NCI-H2227 (cell line): ENCODE data around the gene RBBP8NL.
"Not testable (repeated sequence)": the region's sequence is repeated elsewhere in the genome, so short reads cannot be mapped to it uniquely, and the experiment has no call there.

Experiments used
- DNase-seq: peaks from one replicate; lab custom pipeline; 2025; ENCODE audit not compliant: unreplicated experiment; lab: John Stamatoyannopoulos, UW

The RBBP8NL gene

DNA sequence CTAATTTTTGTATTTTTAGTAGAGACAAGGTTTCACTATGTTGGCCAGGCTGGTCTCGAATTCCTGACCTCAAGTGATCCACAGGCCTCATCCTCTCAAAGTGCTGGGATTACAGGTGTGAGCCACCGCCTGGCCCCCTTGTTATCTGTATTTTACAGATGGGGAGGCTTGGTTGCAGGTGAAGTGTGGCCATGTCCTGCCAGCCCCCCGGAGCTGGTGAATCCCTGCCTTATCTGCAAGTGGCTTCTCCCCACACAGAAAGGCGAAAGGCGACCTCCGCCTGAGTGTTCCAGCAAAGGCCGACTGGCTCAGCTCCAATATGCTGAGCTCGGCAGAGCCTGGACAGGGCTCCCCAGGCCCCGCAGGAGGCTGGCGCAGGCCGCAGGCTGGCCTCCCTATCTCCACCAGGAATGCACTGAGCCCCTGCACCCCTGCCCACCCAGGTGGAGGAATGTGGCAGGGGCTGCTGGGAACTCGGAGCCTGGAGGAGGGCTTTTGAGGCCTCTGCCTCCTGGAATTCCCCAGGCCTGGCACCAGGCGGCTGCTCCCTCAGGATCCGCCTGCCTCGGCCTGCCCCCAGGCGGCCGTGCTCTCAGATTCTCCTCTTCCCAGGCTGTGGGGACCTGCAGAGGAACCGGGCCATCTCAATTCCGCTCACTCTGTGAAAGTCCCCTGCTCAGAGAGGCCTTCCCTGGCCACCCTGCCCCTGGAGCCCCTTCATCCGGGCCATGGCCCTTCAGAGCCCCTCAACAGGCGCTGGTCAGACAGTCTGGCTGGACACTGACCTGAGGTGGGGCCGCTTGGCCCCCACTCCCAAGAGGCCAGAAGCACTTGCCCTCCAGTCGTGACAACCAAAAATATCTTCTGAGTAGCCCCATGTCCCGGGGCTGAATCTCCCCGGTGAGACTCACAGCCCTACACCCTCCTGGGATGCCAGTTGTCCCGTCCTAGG lies 51.0 kb downstream of the RBBP8NL start:
- no peak for DNase-seq

DNA sequence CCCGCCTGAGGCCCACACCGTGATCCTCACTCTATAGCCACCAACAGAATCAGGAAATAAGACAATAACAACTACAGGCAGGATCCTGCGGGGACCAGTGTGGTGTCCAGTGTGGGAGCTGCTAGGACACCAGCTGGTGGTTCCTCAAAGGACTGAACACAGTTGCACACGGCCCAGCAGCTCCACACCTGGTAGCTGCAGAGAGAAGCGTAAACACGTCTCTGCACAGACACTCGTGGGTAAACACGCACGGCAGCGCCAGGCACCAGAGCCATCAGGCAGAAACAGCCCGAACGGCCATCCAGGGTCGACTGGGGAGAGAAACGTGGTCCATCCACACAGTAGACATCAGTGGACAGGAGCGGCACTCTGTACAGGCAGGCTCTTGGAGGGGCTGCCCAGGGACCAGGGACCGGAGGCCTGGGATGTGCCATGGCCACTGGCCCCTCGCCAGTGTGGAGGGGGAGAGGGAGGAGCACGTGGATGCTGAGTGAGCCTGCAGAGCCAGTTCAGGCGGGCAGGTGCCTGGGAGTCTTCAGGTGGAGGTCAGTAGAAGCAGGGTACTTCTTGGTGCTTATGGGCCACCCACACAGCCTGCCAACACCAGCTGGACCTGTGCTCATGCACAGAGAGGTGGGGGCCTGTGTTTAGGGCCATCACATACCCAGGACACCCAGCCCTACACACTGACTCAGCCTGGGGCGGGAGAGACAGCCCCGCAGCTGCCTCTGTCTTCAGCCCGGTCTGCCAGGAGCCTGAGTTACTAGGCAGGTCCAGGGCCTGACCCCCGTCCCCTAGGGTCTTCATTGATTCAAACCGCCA lies 52.8 kb downstream of the RBBP8NL start:
- no peak for DNase-seq

DNA sequence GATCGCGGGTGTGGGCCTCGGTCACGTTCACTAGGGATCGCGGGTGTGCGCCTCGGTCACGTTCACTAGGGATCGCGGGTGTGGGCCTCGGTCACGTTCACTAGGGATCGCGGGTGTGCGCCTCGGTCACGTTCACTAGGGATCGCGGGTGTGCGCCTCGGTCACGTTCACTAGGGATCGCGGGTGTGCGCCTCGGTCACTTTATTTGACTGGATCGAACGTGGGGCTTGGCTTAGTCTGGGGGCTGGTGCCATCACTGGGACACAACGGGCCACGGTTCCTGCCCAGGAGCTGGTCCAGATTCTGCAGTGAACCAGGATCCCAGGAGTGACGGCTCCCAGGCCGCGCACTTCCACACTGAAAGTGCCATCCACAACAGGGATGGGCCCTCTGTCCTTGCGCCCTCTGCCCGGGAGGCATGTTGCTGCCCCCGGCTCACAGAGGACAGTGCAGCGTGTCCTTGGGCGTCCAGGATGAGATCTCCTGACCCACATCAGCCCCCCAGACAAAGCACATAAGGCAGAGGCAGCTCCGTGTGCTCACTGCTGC lies 53.6 kb downstream of the RBBP8NL start:
- DNase-seq, result not testable (repeated sequence)

DNA sequence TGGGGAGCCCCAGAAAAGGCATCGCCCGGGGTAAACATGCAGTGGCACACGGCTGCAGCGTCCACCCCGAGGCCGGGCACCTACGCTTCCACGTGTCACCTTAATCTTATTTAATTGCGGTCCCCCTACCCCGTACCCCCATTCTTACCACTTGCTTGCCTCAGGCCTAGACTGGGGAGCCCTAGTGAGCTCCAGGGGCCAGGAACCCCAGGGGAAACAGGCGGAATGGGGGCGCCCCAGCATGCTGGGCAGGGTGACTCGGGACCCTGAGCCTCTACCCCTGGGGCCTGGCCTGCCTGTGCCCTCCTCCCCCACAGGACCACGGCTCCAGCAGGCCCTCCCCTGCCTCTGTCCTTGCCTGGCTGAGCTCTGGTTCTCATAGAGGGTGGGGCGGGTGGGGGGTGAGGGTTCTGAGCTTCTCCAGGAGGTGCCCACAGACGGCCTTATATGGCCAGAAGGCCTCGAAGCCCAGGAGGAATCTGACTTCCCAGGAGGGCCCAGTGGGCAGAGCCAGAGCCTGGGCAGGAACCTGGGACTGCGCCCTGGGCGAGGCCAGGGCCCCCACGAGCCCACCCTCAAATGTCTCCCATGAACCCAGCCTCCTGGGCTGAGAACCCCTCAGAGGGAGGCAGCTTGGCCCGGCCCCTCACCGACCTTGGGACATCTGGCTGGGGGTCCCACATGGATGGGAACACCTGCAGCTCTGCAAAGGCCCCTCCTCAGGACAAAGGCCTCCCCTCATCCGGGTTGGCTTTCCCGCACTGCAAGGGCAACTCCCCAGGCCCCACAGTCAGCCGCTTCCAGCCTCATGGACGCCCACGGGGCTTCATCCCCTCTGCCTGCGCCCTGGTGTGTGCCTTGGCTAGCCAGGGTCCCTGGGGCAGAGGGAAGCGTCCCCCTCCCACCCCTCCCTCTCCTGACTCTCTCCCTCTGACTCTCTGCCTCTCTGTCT lies 55.0 kb downstream of the RBBP8NL start:
- DNase-seq, result no peak

DNA sequence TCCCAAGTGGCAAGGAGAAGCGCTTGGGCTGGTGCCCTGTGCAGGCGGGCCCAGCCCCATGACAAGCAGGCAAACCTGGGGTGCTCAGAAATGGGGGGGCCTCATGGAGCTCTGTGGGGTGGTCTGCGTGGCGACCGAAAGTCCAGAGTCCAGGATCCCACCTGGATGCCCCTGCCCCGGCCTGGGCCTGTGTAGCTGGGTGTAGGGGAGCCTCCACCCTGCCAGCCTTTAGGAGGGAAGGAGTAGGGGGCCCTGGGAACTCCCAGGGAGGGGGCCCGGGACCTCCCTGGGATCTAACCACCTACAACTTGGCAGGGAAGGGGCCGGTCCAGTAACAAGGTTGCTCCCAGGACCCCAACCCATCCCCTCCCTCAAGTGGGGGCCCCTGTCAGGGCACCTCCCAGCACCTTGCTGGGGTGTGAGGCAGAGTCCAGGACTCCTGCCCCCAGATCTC lies 55.7 kb downstream of the RBBP8NL start:
- DNase-seq, result no peak

DNA sequence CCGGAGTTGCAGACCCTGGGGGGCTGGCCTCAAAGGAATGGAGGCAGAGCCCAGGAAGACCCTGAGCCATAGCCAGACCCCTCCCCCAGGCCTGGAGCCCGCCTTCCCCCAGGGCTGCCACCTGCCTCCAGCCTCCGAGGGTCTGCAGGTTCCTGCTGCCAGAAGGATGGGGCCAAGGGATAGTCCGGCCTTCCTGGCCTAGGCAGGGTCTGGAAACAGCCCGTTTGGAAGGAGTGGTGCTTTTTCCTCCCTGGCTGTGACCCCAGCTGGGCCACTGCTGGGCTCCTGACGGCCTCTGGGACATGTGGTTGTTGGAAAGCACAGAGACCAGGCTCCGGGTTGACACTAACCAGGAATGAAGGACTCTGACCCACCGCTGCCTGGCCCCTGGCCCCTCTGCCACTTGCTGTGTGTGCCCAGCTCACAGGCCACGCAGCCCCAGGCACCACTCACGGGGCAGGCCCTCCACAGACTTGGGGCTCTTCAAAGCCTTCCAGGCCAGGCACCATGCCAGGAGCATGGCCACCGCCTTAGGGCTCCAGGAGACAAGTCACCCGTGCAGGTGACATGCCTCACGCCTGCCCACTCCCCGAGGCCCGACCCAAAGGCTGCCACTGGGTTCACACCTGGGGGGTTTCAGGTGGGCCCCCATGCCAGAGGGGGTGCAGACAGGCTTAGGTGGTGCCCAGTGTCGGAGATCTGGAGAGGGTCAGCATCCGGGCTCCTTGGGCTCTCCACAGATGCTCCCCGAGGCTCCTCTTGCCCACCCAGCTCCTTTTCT lies 56.3 kb downstream of the RBBP8NL start:
- no peak for DNase-seq

DNA sequence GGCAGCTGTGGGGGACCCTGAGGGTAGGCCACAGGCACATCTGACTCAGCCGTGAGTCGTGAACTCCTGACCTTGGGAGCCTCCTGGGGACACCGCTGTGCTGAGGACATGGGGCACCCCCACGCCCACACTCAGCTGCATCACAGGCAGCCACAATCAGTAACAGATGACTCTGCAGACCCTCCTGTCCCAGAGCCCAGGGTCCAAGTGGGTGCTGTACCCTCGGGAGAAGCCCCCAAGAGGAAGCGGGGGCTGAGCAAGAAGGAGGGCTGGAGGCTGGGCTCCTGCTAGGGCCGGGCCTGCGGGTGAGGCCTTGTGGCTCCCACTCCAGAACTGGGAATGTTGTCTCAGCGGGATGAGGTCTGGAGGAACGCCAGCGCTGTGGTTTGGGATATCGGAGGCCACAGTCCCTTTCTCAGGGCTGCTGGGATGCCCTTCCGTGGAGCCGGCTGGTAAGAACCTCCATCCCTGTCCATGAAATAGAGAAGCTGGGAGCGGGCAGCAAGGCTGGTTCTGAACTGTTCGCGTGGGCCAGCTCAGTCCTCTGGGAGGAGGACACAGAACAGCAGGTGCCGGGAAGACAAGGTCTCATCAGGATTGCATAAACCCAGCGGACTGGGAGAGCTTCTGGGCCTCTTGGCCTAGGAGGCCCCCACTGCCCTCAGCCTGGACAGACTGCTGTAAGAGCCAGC lies 57.1 kb downstream of the RBBP8NL start:
- DNase-seq, result no peak

DNA sequence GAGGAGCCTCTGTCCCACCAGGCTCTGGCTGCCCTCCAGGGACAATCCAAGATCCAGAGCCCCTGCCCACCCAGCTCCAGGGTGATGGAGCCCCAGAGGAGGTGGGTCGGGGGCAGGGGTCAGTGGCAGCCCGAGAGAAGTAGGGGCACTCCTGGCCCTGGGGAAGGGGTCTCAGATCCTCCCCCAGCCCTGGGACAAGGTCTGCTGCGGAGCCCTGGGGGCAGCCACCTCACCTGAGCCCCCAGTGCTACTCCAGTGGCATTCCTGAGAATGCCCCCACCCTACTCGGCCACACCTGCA lies 57.6 kb downstream of the RBBP8NL start:
- DNase-seq, result no peak

DNA sequence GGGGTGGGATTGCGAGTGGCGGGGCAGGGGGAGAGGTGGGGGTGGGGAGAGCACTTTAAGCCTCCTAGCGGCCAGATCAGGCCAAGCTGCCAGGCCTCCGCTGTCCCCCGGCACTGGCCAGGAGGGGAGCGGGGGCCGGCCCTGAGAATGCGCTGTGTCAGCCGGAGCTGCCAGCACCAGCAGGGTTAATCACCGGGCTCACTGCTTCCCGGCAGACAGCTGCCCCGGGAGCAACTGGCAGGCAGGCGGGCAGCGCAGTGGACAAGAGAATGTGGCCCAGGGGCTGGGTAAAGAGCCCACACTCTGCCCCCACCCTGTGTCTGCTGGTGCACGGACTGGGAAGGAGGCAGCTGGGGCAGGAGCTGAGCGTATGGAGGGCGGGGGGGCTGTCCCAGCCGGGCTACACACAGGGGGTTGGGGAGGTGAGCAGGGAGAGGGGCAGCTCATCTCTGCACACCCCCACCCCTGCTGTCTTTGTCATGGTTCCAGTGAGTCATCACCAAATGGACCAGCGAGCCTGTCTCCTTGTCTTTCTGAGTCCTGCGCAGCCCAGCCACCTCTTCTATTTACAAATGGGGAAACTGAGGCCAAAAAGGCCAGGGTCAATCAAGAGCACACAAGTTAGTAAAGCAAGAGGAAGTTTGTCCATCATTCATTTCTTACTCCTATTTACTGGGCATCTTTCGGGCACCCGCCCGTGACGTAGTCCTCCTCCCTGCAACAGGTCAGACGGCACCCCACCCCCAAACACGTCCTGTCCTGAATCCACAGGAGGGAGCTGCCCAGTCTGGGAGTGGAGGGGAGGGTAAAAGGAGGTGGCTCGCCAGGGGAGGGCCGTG lies 58.1 kb downstream of the RBBP8NL start:
- DNase-seq, result peak; percentile 69

DNA sequence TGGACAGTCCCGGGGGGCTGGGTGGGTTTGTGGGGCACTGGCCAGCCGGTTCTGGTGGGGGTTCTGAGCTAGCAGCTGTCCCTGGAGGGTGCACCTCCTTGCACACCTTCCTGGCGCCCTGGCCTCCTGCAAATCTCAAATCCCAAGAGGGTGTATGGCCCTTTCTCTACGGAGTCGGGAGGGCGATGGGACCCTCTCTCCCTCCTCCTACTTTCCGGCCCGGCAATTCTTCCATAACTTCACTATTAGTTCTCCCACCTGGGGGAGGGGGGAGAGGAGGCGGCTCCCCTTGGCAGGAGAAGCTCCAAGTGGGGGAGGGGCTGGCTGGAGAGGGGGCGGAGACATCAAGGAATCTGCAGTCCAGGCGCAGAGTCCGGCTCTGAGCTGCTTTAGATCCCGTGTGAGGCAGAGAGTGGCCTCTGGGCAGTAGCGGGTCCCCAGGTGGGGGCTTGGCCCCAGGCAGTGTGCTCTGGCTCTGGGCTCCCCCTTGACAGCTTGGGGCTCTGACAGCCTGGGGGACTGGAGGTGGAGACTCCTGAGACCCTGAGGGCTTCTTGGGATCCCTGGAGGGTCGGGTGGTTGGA lies 58.9 kb downstream of the RBBP8NL start:
- peak; percentile 69 for DNase-seq

DNA sequence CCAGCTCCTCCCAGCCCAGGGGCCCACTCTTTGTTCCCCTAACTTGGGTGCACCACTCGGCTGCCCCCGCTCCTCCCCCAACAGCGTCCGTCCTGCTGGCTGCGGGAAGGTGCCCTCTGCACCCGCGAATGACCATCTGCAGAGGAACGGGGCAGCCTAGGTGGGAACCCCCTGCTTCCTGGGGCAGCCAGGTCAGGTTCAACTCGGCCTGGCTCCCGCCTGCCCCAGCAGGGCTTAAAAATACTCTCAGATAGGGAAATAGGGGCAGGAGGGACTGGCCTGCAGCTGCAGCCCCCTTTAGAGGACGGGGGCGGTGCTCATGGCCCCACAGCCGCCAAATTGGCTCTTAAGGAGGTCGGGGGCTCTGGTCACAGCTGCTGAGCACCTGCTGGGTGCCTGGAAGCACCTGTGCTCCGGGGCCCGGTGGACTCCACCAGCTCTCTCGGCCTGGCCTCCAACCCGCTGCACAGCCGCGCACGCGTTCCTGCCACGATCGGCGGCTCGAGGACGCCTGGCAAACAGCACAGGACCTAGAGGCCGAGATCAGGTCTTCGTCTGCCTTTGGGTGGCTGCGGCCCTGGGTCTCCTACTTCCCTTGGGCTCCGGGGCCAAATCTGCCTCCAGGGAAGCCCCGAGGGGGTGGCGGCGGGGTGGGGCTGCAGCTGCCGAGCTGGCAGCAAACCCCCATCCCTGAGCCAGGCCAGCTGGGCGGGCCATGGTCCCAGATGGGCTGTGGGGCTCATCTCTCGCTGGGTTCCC lies 59.5 kb downstream of the RBBP8NL start:
- DNase-seq, result peak; percentile 62

DNA sequence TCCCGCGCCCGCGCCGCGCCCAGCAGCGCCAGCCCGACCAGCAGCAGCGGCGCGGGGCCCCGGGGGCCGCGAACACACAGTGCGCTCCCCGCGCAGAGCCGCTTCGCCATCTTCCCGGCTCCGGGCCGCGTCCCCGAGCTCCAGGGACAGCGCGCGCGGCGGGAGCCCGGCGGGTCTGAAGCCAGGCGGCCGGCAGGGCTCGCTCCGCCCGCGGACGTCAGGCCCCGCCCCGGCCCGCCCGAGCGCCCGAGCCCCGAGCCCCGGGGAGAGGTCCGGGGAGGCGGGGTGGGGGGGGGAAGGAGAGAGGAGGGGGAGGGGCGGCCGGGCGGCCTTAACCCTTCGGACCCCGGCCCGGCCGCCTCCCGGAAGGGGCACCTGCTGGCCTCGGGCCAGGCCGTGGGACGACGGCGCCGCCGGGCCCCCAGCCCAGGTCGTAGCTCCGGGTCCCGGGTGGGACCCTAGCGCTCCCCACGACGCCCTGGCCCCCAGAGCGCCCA lies 60.2 kb downstream of the RBBP8NL start, which contains the start of gene LAMA5:
TSS of gene LAMA5 (minus strand) at position 177 of the 497 bp plus-strand sequence. CDS start at position 110, 67 bp downstream.
- peak; percentile 78 for DNase-seq

DNA sequence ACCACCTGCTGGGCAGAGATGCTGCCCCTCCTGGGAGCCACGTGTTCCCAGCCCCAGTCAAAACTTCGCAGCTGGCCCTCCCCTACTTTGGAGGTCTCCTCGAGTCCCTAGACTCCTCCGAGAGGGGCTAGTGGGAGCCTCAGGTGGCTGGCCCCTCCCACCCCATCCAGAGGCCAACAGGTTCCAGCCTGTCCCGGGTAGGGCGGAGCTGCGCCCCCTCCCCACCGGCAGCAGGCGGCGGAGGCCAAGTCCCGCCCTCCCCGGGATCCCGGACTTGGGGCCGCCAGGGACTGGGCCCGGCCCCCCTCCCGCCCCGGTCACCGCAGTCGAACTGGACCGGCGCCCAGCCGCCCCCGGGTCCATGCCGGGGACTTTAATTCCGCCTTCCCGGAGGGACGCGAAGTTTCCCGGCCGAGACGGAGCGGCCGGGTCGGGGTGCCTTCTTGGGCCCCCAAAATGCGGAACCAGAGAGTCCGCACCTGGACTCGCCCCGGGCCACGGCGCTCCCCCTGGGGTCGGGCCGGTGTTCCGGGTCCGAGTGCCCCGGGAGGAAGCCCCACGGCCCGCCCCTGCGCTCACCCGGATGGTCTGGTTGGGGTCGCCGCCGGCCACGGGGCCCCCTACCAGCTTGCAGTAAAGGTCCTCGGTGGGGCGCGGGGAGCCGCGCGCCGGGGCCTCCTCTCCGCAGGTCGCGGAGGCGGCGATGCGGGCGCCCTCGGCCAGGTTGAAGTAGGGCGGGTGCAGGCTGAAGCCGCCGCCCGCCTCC lies 60.8 kb downstream of the RBBP8NL start:
- peak; percentile 61 for DNase-seq

DNA sequence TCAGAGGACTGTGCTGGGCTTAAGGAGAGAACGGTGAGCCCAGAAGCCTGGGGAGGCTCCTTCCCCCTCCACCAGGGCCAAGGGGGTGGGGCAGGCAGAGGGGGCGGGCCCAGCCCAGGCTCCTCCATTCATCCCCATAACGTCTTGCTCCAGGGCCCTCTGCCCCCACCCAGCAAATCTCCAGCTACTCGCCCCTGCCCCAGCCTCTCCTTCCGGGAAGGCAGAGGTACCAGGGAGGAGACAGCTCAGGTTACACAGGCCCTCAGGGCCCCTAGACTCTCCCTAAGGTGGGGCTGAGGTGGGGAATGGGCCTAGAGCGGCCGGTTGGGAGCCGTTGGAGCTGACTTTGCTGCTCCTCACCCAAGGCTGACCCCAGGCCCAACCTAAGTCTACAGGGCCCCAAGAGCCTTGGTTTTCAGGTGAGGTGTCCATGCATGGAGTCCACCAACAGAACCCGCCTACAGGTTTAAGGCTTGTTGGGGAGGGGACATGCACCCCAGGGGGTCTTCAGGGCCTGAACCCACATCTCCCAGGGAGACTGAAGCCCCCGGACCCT lies 61.4 kb downstream of the RBBP8NL start:
- DNase-seq, result peak; percentile 46

DNA sequence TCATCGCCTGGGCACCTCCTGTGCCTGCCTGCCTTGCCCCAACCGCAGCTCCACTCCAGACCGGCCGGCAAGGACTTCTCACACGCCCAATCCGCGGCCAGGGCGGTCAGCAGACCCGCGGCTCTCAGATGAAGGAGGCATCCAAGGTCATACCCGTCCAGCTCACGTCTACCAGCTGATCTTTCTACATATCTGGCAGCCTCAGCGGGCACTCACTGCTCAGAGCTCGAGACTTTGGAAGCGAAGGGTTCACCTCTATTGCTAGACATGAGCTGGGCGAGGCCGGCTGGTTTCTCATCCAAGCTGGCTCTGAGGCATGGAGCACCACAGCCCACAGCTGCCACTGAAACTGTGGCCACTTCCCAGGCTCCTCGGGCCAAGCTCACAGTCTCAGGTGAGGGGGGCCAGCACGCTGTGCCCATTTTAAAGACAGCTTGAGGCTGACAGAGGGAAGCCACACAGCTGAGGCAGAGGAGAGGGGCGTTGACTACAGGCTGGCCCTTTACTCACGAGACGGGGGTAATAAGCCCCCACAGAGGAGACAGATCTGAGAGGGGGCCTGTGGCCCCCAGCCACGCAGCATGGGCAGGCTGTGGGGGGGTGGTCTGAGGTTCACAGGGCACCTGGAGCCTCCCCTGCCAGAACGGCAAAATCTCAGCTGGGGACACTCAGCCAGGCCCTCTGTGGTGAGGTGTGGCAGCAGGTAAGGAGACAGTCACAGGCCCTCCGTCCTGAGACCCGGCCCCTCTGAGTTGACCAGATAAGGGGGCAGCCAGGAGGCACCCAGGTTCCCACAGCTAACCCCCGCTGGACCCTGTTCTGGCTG lies 62.2 kb downstream of the RBBP8NL start:
- no peak for DNase-seq
